Type B pancreatic cell (in vitro differentiated cells): Measurements from ENCODE around the gene TRAPPC14. TPM values are rescaled to one million over a fixed set of nuclear protein-coding genes. Genes with fewer than 3 reads are reported as not detected.

ENCODE experiments used
- DNase-seq: peaks from one replicate; pipeline ENCODE4 v3.0.0; 2021; ENCODE audit warnings: mixed read lengths; ENCODE audit not compliant: unreplicated experiment; ENCODE audit errors: extremely low spot score
- H3K27ac Mint-ChIP-seq: 2 replicates; pipeline ENCODE4 v1.8.0; 2021; ENCODE audit warnings: mild to moderate bottlenecking, mixed read lengths
- H3K27me3 Mint-ChIP-seq: 2 replicates; pipeline ENCODE4 v1.8.0; 2021; ENCODE audit warnings: mixed read lengths
- H3K36me3 Mint-ChIP-seq: 2 replicates; pipeline ENCODE4 v1.8.0; 2021; ENCODE audit warnings: mixed read lengths
- H3K4me1 Mint-ChIP-seq: one replicate; pipeline ENCODE4 v1.8.0; 2021; ENCODE audit warnings: mixed read lengths; ENCODE audit not compliant: unreplicated experiment
- H3K4me3 Mint-ChIP-seq: 2 replicates; pipeline ENCODE4 v1.8.0; 2021; ENCODE audit warnings: mild to moderate bottlenecking, mixed read lengths
- H3K9me3 Mint-ChIP-seq: 2 replicates; pipeline ENCODE4 v1.8.0; 2021; ENCODE audit warnings: mixed read lengths
- CTCF ChIP-seq: fragments of 200-600 bp; sonication (generic); conservative IDR thresholded peaks from 2 replicates; pipeline ENCODE4 v1.5.0; 2021; ENCODE audit warnings: antibody characterized with exemption, mild to moderate bottlenecking
- total RNA-seq: library from RNA; stranded (reverse); gene quantifications from 2 replicates; pipeline ENCODE4 v1.2.1, GENCODE V29; 2021; ENCODE audit warnings: low replicate concordance

The TRAPPC14 gene
- total RNA-seq, 1 donor from 2014 or later: 35.2 TPM

GRCh38 chr7:100142461-100142860, 16.1 kb downstream of the TRAPPC14 start:
- Mint-ChIP-seq H3K9me3 (no peaks in the 10 kb centered on the region), H3K4me3 (no peak overlapping the region), H3K4me1 (no peaks in the 10 kb centered on the region), H3K27me3 (peaks cover 3% of the 10 kb centered on the region), H3K36me3 (no peaks in the 10 kb centered on the region), H3K27ac (no peak overlapping the region)
- no peak for DNase-seq
- TF ChIP-seq CTCF: no peak

- Mint-ChIP-seq H3K27me3 (peaks cover 3% of the 10 kb centered on the region), H3K4me3 (no peak overlapping the region), H3K9me3 (no peaks in the 10 kb centered on the region), H3K36me3 (no peaks in the 10 kb centered on the region), H3K27ac (no peak overlapping the region), H3K4me1 (no peaks in the 10 kb centered on the region)
- no peak for DNase-seq
- no peak for TF ChIP-seq CTCF
Measured at GRCh38 chr7:100141555-100141949, 17.0 kb downstream of the TRAPPC14 start.

DNA sequence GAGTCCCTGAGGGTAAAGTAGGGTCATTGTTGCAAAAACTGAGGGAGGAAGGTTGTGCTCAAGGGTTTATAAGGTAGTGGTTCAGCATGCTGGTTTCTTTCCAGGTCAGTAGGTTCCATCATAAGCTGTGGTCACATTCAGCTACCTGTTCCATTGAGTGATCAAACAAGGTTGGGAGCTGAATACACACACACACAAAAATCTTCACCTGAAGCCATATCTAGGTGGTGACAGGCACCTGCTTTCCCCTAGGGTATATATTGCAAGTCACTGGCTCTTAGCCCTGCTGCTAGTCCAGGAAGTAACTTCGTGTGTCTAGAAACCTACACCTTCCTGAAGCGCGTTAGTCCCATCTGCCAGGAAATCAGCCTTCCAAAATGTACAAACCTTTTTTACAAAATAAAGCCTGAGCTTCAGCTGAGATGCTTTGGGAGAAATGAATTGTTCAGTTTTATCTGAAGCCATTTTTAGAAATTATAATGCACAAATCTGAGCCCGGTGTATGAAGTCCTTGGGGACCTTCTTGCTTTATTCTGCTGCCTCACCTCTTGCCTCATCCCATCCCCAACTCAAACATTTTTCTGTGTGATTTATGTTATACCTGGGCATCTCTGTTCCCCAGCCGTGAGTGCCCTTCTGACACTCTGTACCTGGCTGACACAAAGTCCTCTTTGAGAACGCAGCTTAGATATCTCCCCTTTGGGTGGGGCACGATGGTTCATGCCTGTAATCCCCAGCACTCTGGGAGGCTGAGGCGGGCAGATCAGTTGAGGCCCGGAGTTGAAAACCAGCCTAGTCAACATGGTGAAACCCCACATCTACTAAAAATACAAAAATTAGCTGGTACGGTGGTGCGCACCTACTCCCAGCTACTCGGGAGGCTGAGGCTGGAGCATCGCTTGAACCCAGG, 20.4 kb downstream of the TRAPPC14 start:
- Mint-ChIP-seq H3K27ac (no peak overlapping the region), H3K4me3 (no peak overlapping the region), H3K4me1 (peaks cover 4% of the 10 kb centered on the region), H3K9me3 (no peaks in the 10 kb centered on the region), H3K27me3 (peaks cover 3% of the 10 kb centered on the region), H3K36me3 (no peaks in the 10 kb centered on the region)
- DNase-seq: no peak
- no peak for TF ChIP-seq CTCF

DNA sequence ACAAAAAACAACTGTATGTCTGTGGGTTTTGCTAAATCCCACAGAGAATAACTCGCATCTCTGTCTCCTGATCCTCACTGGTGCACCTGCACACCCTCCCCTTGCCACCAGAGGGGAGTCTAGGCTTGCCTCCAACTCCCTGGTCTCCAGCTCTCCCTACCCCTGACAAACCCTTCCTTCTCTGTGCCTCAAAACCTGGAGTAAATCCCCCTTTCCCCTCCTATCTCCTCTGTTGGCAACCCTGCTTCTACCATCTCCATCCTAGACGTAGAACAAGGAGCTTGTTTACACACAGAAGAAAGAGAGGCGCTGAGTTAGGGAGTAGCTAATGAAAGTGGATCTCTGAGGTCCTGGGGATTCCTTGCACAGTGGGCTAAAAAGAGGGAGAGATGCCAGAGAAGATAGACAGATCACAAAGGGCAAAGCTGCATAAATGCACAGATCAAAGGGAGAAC, 25.8 kb downstream of the TRAPPC14 start:
- H3K36me3 Mint-ChIP-seq: no peaks in the 10 kb centered on the region

DNA sequence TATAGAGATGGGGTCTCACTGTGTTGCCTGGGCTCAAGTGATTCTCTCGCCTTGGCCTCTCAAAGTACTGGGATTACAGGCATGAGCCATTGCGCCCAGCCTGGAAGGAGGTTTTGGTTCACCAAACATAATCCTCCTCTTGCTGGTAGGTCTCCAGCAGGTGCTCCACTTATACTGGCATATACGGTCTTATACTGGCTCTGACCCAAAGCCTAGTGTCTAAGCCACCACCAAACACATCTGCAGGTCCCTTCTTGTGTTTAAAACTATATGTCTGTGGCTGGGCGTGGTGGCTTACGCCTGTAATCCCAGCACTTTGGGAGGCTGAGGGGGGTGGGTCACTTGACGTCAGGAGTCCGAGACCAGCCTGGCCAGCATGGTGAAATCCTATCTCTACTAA, 26.4 kb downstream of the TRAPPC14 start:
- Mint-ChIP-seq H3K4me3 (peak overlapping the region; percentile 20), H3K4me1 (peaks cover 18% of the 10 kb centered on the region), H3K27ac (no peak overlapping the region), H3K36me3 (no peaks in the 10 kb centered on the region), H3K9me3 (no peaks in the 10 kb centered on the region), H3K27me3 (no peaks in the 10 kb centered on the region)
- DNase-seq: no peak
- no peak for TF ChIP-seq CTCF

More for the DNA sequence above, 25.8 kb downstream of the TRAPPC14 start:
- H3K4me3 Mint-ChIP-seq: peak overlapping the region; percentile 20
- TF ChIP-seq CTCF: peak; percentile 90
- no peak for DNase-seq
- H3K27me3 Mint-ChIP-seq: no peaks in the 10 kb centered on the region
- peaks cover 18% of the 10 kb centered on the region for H3K4me1 Mint-ChIP-seq
- H3K9me3 Mint-ChIP-seq: no peaks in the 10 kb centered on the region
- H3K27ac Mint-ChIP-seq: peak overlapping the region; percentile 53
